Medulla oblongata (tissue), 1 donor: ENCODE measurements around the gene MTM1.

Experiments used
- DNase-seq: peaks from one replicate; pipeline ENCODE4 v3.0.0-alpha.2; 2015; ENCODE audit errors: extremely low spot score

Gene MTM1

DNA sequence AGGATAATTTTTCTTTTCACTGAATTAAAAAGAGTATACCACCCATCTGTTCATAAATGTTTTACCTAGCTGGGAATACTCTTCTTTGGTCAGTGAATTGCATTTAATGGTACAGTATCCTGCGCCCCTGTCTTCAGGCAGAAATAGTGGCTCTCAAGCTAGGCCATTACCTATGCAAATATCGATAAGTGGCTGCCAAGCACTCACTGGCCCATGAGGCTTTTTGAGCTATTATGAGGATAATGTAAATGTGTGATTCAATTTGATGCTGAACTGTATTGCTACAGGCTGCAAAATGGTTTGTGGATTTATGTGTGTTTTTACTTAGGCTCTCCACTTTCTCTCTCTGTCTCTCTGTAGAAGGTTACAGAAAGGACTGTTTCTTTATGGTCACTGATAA is 94.7 kb downstream of the MTM1 start:
- no peak for DNase-seq

- DNase-seq: peak; percentile 5
Measured at GRCh38 chrX:150664290-150664689, 95.9 kb downstream of the MTM1 start.

GRCh38 chrX:150676221-150676620 is 107.8 kb downstream of the MTM1 start:
- no peak for DNase-seq

- no peak for DNase-seq
Measured at GRCh38 chrX:150680974-150681373, 112.6 kb downstream of the MTM1 start.

DNA sequence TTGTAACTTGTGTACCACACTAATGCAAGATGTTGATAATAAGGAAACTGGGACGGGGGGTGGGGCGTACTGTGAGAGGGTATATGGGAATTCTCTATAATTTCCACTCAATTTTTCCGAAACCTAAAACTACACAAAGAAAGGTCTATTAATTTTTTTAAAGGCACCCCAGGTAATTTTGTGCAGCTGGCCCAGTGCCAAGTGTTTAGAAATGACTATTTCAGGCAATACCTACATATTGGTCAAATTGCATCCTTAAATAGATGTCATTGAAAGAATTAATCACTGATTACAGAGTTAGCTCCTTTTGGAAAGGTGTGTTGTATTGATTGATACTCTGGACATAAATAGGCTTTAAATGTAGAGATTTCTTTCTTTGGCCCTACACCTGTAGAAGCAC is 114.7 kb downstream of the MTM1 start:
- no peak for DNase-seq

- peak; percentile 14 for DNase-seq
Measured at GRCh38 chrX:150683536-150684146, 115.2 kb downstream of the MTM1 start.

DNA sequence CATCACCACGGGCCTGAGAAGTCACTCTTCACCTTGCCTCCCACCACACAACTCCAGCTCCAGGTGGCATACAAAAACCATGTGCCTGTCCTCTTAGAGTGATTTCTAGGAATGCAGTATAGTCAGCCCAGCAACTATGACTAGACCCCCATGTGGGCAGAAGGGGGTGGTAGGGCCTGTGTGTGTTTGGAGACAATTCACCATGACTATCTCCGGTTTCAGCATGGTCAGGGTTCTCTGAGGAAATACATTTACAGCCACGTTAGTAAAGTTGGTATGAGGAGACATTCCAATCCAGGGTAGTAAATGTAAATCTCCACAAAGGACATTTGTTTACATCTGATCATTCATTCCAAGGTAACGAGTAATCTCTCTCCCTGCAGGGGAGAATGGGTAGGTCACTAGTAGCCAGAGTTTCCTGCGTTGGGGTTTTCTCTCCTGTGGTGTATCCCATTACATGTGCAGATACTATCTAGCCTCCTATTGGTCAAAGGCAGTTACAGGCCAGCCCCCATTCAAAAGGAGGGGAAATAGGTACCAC is 120.6 kb downstream of the MTM1 start:
- no peak for DNase-seq

- DNase-seq: no peak
Measured at GRCh38 chrX:150690126-150690525, 121.7 kb downstream of the MTM1 start.

DNA sequence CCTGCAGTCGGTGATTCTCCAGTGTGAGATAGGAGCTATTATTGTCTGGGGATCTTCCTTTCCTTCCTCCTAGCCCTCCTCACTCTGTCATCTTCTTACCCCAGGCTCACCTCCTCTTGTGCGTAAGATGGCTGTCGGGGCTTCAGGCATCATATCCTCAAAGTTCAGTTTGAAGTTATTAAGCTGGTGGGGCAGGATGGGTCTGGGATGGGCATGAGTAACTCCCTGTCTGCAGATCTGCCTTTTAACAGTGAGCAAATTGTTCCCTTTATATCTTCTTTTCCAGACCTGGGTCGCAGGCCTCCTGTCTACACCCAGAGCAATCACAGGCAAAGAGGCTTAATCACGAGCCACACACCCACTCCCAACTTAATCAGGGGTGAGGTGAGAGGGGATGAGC is 123.9 kb downstream of the MTM1 start:
- DNase-seq: no peak

DNA sequence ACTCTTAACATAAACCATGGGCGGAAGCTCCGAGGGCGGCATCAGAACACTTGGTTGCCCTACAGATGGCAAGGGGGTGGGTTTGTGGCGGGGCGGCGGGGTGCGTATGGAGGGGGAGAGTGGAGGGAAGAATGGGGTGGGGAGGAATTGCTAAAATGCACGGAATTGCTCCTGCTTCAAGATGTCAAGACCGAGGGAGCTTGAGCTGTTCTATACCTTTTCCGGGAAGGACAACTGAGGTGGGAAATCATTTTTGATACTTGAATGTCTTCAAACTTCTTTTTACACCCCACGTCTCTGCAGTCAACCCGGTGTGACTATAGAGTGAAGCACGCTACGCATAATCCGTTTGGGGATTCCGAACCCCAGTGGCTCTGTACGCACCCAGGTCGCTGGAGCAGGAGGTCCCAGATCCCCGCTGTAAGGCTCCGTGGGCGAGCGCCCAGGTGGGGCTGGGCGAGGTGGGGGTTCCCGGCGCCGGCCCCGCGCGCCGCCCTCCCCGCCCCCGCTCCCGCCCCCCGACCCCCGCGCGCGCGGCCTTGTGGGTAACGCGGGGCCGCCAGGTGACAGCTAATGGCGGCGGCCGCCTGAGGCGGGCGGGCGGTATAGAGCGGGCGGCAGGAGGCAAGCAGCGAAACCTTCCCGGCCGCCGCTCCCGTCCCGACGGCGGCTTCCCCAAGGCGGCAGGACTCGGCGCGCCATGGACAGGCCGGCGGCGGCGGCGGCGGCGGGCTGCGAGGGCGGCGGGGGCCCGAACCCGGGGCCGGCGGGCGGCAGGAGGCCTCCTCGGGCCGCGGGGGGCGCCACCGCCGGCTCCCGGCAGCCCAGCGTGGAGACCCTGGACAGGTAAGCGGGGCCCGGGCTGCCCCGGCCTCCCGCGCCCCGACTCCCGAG is 124.7 kb downstream of the MTM1 start, which contains the start of gene MTMR1:
MTMR1 (plus strand) TSS at position 566 of the 894 bp plus-strand sequence; CDS start at position 701, 135 bp downstream.
- no peak for DNase-seq

- DNase-seq: peak; percentile 29
Measured at GRCh38 chrX:150693725-150694574, 125.5 kb downstream of the MTM1 start.

DNA sequence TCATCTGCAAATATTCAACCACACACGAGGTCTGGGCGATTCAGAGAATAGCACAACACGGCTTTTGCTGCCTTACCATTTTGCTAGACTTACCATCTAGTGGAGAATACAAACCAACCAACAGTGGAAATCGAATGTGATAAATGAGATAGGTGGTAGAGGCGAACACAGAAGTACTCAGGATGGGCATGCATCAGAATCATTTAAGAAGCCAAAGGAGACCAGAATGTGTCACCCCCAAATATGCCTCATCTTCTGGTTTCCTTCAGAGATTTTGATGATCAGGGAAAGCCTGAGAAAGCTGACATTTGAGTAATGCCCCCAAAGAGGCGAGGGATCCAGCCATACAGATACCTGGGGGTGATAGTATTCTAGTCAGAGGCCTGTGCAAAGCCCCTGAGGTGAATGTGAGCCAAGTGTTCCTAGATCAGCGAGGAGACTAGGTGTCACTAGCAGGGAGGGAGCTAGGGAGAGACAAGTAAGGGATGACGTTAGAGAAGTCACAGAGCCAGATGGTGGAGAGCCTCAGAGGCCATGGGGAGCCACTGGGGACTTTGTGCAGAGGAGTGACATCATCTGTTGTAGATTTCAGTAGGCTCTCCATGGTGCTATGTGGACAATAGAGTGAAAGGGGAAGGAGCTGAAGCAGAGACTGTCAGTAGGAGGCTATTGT is 126.5 kb downstream of the MTM1 start:
- no peak for DNase-seq

DNA sequence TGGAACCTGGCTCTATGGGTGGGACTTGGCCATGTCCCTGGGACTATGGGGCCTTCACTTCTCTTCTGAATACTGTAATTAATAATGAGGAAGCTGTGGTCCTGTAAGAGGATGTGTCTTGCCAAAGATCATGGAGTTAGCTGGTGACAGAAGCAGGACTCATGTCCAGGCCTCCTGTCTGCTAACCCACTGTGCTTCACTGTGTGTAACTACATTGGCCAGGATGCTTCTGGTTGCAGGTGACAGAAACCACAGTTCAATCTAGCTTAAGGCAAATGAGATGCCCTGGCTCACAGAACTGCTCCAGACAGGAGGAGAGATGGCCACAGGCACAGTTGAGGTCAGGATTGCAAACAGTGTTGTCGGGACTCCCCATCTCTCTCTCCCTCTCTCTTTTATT is 127.9 kb downstream of the MTM1 start:
- DNase-seq: no peak

DNA sequence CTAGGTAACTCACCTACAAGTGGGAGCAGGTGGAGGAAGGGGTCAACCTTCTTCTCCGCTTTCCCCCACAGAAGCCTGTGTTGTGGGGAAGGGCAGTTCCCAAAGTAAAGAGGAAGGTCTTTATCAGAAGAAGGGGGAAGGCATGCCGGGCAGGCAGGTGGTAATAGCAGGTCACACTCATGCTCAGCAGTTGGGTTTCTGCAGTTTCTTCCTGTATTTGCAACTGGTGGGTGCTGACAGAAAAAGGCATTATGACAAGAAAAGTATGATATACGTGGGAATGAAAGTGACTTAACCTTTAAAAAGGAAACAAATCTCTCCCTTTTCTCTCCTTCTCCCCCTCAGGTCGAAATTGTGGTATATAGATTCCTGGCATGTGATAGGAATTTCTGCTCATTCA is 128.4 kb downstream of the MTM1 start:
- no peak for DNase-seq

- no peak for DNase-seq
Measured at GRCh38 chrX:150697641-150698040, 129.2 kb downstream of the MTM1 start.

GRCh38 chrX:150698981-150699380 is 130.6 kb downstream of the MTM1 start:
- no peak for DNase-seq

- DNase-seq: no peak
Measured at GRCh38 chrX:150700107-150700506, 131.7 kb downstream of the MTM1 start.

DNA sequence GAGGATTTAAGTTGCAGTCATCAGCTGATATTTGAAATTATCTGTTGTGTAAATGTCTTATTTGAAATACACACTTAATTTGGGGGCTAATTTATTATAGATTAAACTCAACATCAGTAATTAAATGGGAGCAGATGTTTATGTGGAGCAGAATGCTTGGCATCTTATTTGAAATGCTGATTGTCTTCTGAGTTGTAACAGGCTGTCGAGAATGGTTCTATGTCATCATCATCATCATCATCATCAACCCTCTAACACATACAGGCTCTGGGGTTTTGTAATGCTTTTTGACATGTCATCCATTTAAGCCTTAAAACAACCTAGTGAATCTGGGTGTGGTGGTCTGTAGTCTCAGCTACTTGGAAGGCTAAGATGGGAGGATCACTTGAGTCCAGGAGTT is 133.0 kb downstream of the MTM1 start:
- DNase-seq: no peak

DNA sequence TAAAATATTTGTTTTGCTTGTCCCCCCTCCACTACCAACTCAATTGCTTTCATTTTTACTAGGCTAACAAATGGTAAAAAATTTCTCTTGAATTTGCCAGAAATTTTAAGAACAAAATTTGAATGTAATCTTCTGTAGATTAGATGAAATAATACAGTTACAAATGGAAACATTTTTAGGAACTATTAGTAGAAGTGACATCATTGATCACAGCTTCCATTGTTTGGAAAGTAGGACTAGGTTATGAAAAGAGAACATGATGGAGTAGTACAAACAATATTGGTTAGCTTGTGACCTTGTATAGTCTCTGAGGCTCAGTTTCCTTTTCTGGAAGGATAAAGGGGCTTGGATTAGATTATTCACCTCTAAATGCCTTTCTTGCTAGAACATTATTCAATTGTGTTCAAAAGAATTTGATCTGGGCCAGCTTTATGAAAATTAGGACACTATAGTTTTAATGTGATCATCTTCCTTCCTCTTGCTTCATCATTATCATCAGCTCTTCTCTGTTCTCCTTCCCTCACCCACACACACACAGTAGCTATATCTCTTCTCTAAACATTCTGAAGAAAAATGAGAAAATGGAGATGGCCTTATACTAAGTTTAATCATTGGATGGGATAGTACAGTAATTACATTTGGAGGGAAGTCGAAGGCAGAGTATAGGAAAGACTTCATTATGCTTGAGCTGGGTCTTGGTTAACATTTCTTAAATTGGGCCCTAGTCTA is 134.7 kb downstream of the MTM1 start:
- DNase-seq: no peak

DNA sequence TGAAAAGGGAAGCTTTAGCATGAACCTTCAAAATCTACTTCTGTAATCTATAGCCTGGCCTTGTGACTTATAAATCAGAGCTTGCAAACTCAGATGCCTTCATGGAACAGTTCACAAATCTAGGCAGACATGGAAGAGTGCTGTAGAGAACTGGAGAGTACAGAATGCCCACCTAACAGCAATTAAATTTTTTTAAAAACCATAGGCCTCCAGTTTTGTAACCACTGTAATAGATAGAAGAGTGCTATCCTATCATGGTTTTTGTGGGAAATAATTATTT is 135.2 kb downstream of the MTM1 start:
- DNase-seq: no peak

GRCh38 chrX:150704030-150704613 is 135.7 kb downstream of the MTM1 start:
- no peak for DNase-seq
